ENCODE results near the gene CALCOCO1. TPM values are rescaled to one million over a fixed set of nuclear protein-coding genes. Genes with fewer than 3 reads are reported as not detected.

The CALCOCO1 gene
- total and polyA plus RNA-seq, 2 of the 8 experiments (the other 6 are each of a cell fraction or from before 2014, with no cell fraction given), result 20.3 to 39.3 TPM

DNA sequence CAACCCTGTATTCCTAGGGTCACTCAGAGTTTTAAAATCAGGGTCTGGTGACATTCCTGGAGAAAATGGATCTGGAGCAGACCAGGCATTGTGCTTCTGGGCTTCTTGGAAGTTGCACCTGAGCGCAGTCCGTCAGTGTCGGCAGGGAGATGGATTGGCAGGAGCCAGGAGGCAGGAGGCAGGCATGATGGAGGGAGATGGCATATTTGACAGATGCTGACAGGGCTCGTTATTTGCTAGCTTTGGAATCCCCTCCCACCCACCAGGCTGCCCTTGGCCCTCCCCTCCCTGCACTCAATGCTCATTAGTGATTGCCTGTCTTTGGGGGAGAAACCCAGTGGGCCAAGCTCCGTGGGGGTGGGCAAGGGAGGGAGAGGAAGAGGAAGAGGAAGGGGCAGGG lies 19.8 kb upstream of the CALCOCO1 start:
- peaks cover 0 to 3% of the 10 kb centered on the region in 2 experiments for H4K20me1 ChIP-seq (replicated peaks in 1 of 2; ENCODE audit: control insufficient read depth in 1 of 2, insufficient read depth in 2 of 2, low read length in 2 of 2)
- H3K18ac ChIP-seq (ENCODE audit: extremely low read depth, low read length), result no peak overlapping the region
- no peaks in the 10 kb centered on the region for H3K36me3 ChIP-seq (ENCODE audit: control insufficient read depth in 2 of 4, insufficient read depth in 4 of 4, low read length in 3 of 4)
- H3K9me3 ChIP-seq (ENCODE audit: insufficient read depth in 2 of 2, low read depth in 1 of 2, low read length in 1 of 2), result no peaks in the 10 kb centered on the region
- H2AFZ ChIP-seq (ENCODE audit: low read length), result no peak overlapping the region
- H4K8ac ChIP-seq (ENCODE audit: extremely low read depth, insufficient read depth, low read length), result no peak overlapping the region
- no peak overlapping the region for H3K4me2 ChIP-seq (ENCODE audit: insufficient read depth in 1 of 2, low read depth in 2 of 2, low read length in 2 of 2)
- no peak overlapping the region for H2AK5ac ChIP-seq (ENCODE audit: low read depth, low read length)
- H3K56ac ChIP-seq (replicated peaks; ENCODE audit: insufficient read length, low read depth, low read length), result no peak overlapping the region
- H2BK20ac ChIP-seq (ENCODE audit: low read length), result no peak overlapping the region
- ChIA-PET CTCF (ENCODE audit: partially characterized antibody) (interaction anchor here (0.9 to 21.0 kb wide), 36 partner anchors 9 to 399 kb away, joined by 3 to 531 read pairs (median 5); partner anchors contain the start of genes ATP5MC2, CALCOCO1 and HOXC6), POLR2A (ENCODE audit: partially characterized antibody) (interaction anchor here (0.5 to 1.5 kb wide), 5 partner anchors 10 to 265 kb away, joined by 3 to 4 read pairs (median 3); partner anchors contain the start of gene HOXC8)
- no peak overlapping the region for H2BK120ac ChIP-seq (replicated peaks; ENCODE audit: low read depth, low read length)
- WGBS, 2 experiments (ENCODE audit: extremely low coverage in 1 of 2, insufficient coverage in 1 of 2, insufficient read length in 1 of 2, insufficient replicate concordance in 2 of 2, low coverage in 1 of 2, low lambda C conversion rate in 2 of 2, missing lambda C conversion rate in 1 of 2), result 62% methylated on average over 4 of the region's 5 CpGs; no CpG with 5 or more reads in 1 of the 2 experiments
- H2BK12ac ChIP-seq (ENCODE audit: low read depth, low read length), result no peak overlapping the region
- no peak overlapping the region for H4K91ac ChIP-seq (replicated peaks; ENCODE audit: insufficient read length, low read length)
- H3K23ac ChIP-seq (ENCODE audit: insufficient read length), result no peak overlapping the region
- H2BK5ac ChIP-seq (ENCODE audit: low read depth, low read length), result no peak overlapping the region
- no peak overlapping the region for H4K5ac ChIP-seq (ENCODE audit: insufficient read length, low read depth, low read length)
- H3K79me2 ChIP-seq (ENCODE audit: control insufficient read depth in 1 of 2, insufficient read depth in 2 of 2, low read length in 2 of 2), result no peaks in the 10 kb centered on the region
- no peaks in the 10 kb centered on the region for H3K79me1 ChIP-seq (ENCODE audit: low read depth, low read length)
- H3K9ac ChIP-seq (replicated peaks in 1 of 4; ENCODE audit: extremely low read depth in 1 of 4, low read depth in 3 of 4, low read length in 3 of 4), result no peak overlapping the region
- no peak overlapping the region for H3K27ac ChIP-seq (ENCODE audit: low read depth, low read length)
- peaks cover 47 to 82% (median 61%) of the 10 kb centered on the region in 4 experiments for H3K27me3 ChIP-seq (replicated peaks in 1 of 4; ENCODE audit: control insufficient read depth in 3 of 4, extremely low read depth in 1 of 4, insufficient read depth in 3 of 4, low read length in 3 of 4)
- FAIRE-seq, result no peak
- peaks cover 11% of the 10 kb centered on the region; the same call in 1 of the 2 replicates for H3K23me2 ChIP-seq (ENCODE audit: low read depth, low read length)
- no peak overlapping the region for H3K4me3 ChIP-seq (ENCODE audit: extremely low read depth in 1 of 4, insufficient read depth in 2 of 4, low read depth in 3 of 4, low read length in 4 of 4)
- H3K4me1 ChIP-seq (replicated peaks in 1 of 4; ENCODE audit: control insufficient read depth in 3 of 4, insufficient read depth in 4 of 4, low read length in 3 of 4), result peaks cover 0 to 24% (median 6%) of the 10 kb centered on the region in 4 experiments; a peak in 5 of 7 replicates
- no peak overlapping the region for H2BK15ac ChIP-seq (ENCODE audit: low read length)
- H3K14ac ChIP-seq (ENCODE audit: insufficient read length), result no peak overlapping the region
- H3K4ac ChIP-seq (replicated peaks; ENCODE audit: insufficient read length, low read depth, low read length), result no peak overlapping the region
- no peak for DNase-seq (ENCODE audit: low read depth in 1 of 2, low spot score in 2 of 2)
- TF ChIP-seq NANOG (IDR thresholded peaks at IDR 0.05; ENCODE audit: insufficient read depth, low read depth, low read length, poor library complexity, severe bottlenecking), result no peak
- no peak for TF ChIP-seq RBBP5 (IDR thresholded peaks at IDR 0.05; ENCODE audit: borderline replicate concordance, low read depth, low read length)
- TF ChIP-seq, protein P1, sequence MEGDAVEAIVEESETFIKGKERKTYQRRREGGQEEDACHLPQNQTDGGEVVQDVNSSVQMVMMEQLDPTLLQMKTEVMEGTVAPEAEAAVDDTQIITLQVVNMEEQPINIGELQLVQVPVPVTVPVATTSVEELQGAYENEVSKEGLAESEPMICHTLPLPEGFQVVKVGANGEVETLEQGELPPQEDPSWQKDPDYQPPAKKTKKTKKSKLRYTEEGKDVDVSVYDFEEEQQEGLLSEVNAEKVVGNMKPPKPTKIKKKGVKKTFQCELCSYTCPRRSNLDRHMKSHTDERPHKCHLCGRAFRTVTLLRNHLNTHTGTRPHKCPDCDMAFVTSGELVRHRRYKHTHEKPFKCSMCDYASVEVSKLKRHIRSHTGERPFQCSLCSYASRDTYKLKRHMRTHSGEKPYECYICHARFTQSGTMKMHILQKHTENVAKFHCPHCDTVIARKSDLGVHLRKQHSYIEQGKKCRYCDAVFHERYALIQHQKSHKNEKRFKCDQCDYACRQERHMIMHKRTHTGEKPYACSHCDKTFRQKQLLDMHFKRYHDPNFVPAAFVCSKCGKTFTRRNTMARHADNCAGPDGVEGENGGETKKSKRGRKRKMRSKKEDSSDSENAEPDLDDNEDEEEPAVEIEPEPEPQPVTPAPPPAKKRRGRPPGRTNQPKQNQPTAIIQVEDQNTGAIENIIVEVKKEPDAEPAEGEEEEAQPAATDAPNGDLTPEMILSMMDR (IDR thresholded peaks at IDR 0.05; ENCODE audit: control extremely low read depth in 1 of 3, insufficient read depth in 1 of 3, low read depth in 1 of 3, low read length in 3 of 3), result no peak
- TF ChIP-seq RXRA (IDR thresholded peaks at IDR 0.05; ENCODE audit: insufficient read depth, low read depth, low read length), result no peak
- TF ChIP-seq ZNF274 (IDR thresholded peaks at IDR 0.05; ENCODE audit: borderline replicate concordance, extremely low read depth, low read length), result no peak
- TF ChIP-seq TAF1 (IDR thresholded peaks at IDR 0.05; ENCODE audit: low read depth, low read length), result no peak
- TF ChIP-seq CEBPB (IDR thresholded peaks at IDR 0.05; ENCODE audit: low read depth, low read length), result no peak
- TF ChIP-seq KDM1A (IDR thresholded peaks at IDR 0.05; ENCODE audit: borderline replicate concordance, low read length), result no peak
- TF ChIP-seq, protein P2, sequence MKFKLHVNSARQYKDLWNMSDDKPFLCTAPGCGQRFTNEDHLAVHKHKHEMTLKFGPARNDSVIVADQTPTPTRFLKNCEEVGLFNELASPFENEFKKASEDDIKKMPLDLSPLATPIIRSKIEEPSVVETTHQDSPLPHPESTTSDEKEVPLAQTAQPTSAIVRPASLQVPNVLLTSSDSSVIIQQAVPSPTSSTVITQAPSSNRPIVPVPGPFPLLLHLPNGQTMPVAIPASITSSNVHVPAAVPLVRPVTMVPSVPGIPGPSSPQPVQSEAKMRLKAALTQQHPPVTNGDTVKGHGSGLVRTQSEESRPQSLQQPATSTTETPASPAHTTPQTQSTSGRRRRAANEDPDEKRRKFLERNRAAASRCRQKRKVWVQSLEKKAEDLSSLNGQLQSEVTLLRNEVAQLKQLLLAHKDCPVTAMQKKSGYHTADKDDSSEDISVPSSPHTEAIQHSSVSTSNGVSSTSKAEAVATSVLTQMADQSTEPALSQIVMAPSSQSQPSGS (IDR thresholded peaks at IDR 0.05; ENCODE audit: low read length), result no peak
